GM19395 (cell line): ENCODE results near the gene RBP3.
"Not testable (repeated sequence)": the region's sequence is repeated elsewhere in the genome, so short reads cannot be mapped to it uniquely, and the experiment has no call there.

ENCODE experiments used
- ATAC-seq: cut with Tn5 transposase; IDR thresholded peaks from one replicate; pipeline ENCODE4 v1.9.1; 2021; ENCODE audit warnings: mild to moderate bottlenecking, moderate library complexity; ENCODE audit not compliant: unreplicated experiment

The RBP3 gene

GRCh38 chr10:47371629-47372485 is 23.7 kb downstream of the RBP3 start:
- no peak for ATAC-seq

GRCh38 chr10:47372726-47373125 is 24.6 kb downstream of the RBP3 start:
- ATAC-seq: no peak

GRCh38 chr10:47374611-47375536 is 26.7 kb downstream of the RBP3 start:
- no peak for ATAC-seq

- ATAC-seq: no peak
Observed at GRCh38 chr10:47376522-47377220, 28.5 kb downstream of the RBP3 start.

GRCh38 chr10:47378183-47378510 is 30.0 kb downstream of the RBP3 start:
- no peak for ATAC-seq

GRCh38 chr10:47378606-47379444 is 30.7 kb downstream of the RBP3 start:
- no peak for ATAC-seq

- ATAC-seq: no peak
Observed at GRCh38 chr10:47379445-47379785, 31.3 kb downstream of the RBP3 start.

GRCh38 chr10:47379901-47380300 is 31.7 kb downstream of the RBP3 start:
- no peak for ATAC-seq

- ATAC-seq: no peak
Observed at GRCh38 chr10:47380341-47381102, 32.4 kb downstream of the RBP3 start.

- ATAC-seq: no peak
Observed at GRCh38 chr10:47381103-47381395, 32.9 kb downstream of the RBP3 start.

GRCh38 chr10:47381427-47382379 is 33.5 kb downstream of the RBP3 start:
- ATAC-seq: no peak

GRCh38 chr10:47383261-47384147 is 35.3 kb downstream of the RBP3 start:
- no peak for ATAC-seq

- peak; percentile 90 for ATAC-seq
Observed at GRCh38 chr10:47384148-47384921, 36.2 kb downstream of the RBP3 start, which contains the start of gene ZNF488. Gene ZNF488, minus strand, starts transcription at chr10:47384293. Its CDS starts 15,464 bp downstream, at chr10:47368829.

GRCh38 chr10:47386104-47386503 is 37.9 kb downstream of the RBP3 start:
- ATAC-seq: not testable (repeated sequence)

GRCh38 chr10:47388879-47389278 is 40.7 kb downstream of the RBP3 start:
- ATAC-seq: no peak

GRCh38 chr10:47389619-47390018 is 41.5 kb downstream of the RBP3 start:
- no peak for ATAC-seq

GRCh38 chr10:47396311-47396717 is 48.2 kb downstream of the RBP3 start:
- ATAC-seq: no peak
